Measurements from ENCODE around the gene AADAT.
"Not testable (repeated sequence)": the region's sequence is repeated elsewhere in the genome, so short reads cannot be mapped to it uniquely, and the experiment has no call there.

Gene AADAT

GRCh38 chr4:170127758-170128157, 38.0 kb upstream of the AADAT start:
- H3K27me3 ChIP-seq (ENCODE audit: control insufficient read depth, low read length), result no peaks in the 10 kb centered on the region
- H3K27ac ChIP-seq (ENCODE audit: low read depth, low read length), result no peak overlapping the region
- no peak overlapping the region for H3K4me3 ChIP-seq (ENCODE audit: low read length)
- no peak overlapping the region for H3K4me2 ChIP-seq (ENCODE audit: low read length)
- H3K4me1 ChIP-seq (ENCODE audit: control insufficient read depth, low read length), result no peaks in the 10 kb centered on the region
- no peaks in the 10 kb centered on the region for H4K20me1 ChIP-seq (ENCODE audit: control insufficient read depth, insufficient read depth, low read depth, low read length)
- no peaks in the 10 kb centered on the region for H3K9me2 ChIP-seq (replicated peaks; ENCODE audit: control insufficient read depth, low read length)
- no peaks in the 10 kb centered on the region for H3K79me2 ChIP-seq (ENCODE audit: control insufficient read depth, low read length)
- TF ChIP-seq EZH2phosphoT487 (IDR thresholded peaks at IDR 0.05; ENCODE audit: borderline replicate concordance, low read length), result no peak
- TF ChIP-seq CTCF (IDR thresholded peaks at IDR 0.05; ENCODE audit: low read depth, low read length, poor library complexity, severe bottlenecking), result no peak
- H3K9me3 ChIP-seq (ENCODE audit: control insufficient read depth, insufficient read depth, low read length), result no peaks in the 10 kb centered on the region
- no peaks in the 10 kb centered on the region for H3K36me3 ChIP-seq (ENCODE audit: control insufficient read depth, low read length)
- H3F3A ChIP-seq (ENCODE audit: control insufficient read depth, insufficient read depth), result no peaks in the 10 kb centered on the region

GRCh38 chr4:170124406-170124805, 34.6 kb upstream of the AADAT start:
- no peaks in the 10 kb centered on the region for H3F3A ChIP-seq (ENCODE audit: control insufficient read depth, insufficient read depth)
- H3K79me2 ChIP-seq (ENCODE audit: control insufficient read depth, low read length), result no peaks in the 10 kb centered on the region
- no peaks in the 10 kb centered on the region for H3K27me3 ChIP-seq (ENCODE audit: control insufficient read depth, low read length)
- no peaks in the 10 kb centered on the region for H3K36me3 ChIP-seq (ENCODE audit: control insufficient read depth, low read length)
- no peak overlapping the region for H3K4me2 ChIP-seq (ENCODE audit: low read length)
- H3K4me3 ChIP-seq (ENCODE audit: low read length), result no peak overlapping the region
- no peaks in the 10 kb centered on the region for H3K9me2 ChIP-seq (replicated peaks; ENCODE audit: control insufficient read depth, low read length)
- H3K9me3 ChIP-seq (ENCODE audit: control insufficient read depth, insufficient read depth, low read length), result no peaks in the 10 kb centered on the region
- no peak for TF ChIP-seq CTCF (IDR thresholded peaks at IDR 0.05; ENCODE audit: low read depth, low read length, poor library complexity, severe bottlenecking)
- no peak for TF ChIP-seq EZH2phosphoT487 (IDR thresholded peaks at IDR 0.05; ENCODE audit: borderline replicate concordance, low read length)
- no peak overlapping the region for H3K27ac ChIP-seq (ENCODE audit: low read depth, low read length)
- H3K4me1 ChIP-seq (ENCODE audit: control insufficient read depth, low read length), result no peaks in the 10 kb centered on the region
- H4K20me1 ChIP-seq (ENCODE audit: control insufficient read depth, insufficient read depth, low read depth, low read length), result no peaks in the 10 kb centered on the region

GRCh38 chr4:170122252-170122651, 32.5 kb upstream of the AADAT start:
- Histone ChIP-seq H3K79me2 (ENCODE audit: control insufficient read depth, low read length) (no peaks in the 10 kb centered on the region), H3K4me1 (ENCODE audit: control insufficient read depth, low read length) (no peaks in the 10 kb centered on the region)

GRCh38 chr4:170114636-170115035, 24.9 kb upstream of the AADAT start:
- no peak overlapping the region for H3K4me2 ChIP-seq (ENCODE audit: low read length)
- no peak overlapping the region for H3K27ac ChIP-seq (ENCODE audit: low read depth, low read length)
- TF ChIP-seq CTCF (IDR thresholded peaks at IDR 0.05; ENCODE audit: low read depth, low read length, poor library complexity, severe bottlenecking) (no peak), EZH2phosphoT487 (IDR thresholded peaks at IDR 0.05; ENCODE audit: borderline replicate concordance, low read length) (no peak)

More at GRCh38 chr4:170122252-170122651, 32.5 kb upstream of the AADAT start:
- Histone ChIP-seq H3K27me3 (ENCODE audit: control insufficient read depth, low read length) (no peaks in the 10 kb centered on the region), H3F3A (ENCODE audit: control insufficient read depth, insufficient read depth) (no peaks in the 10 kb centered on the region), H3K36me3 (ENCODE audit: control insufficient read depth, low read length) (no peaks in the 10 kb centered on the region), H3K27ac (ENCODE audit: low read depth, low read length) (no peak overlapping the region), H3K4me3 (ENCODE audit: low read length) (no peak overlapping the region), H4K20me1 (ENCODE audit: control insufficient read depth, insufficient read depth, low read depth, low read length) (no peaks in the 10 kb centered on the region), H3K4me2 (ENCODE audit: low read length) (no peak overlapping the region), H3K9me2 (replicated peaks; ENCODE audit: control insufficient read depth, low read length) (no peaks in the 10 kb centered on the region), H3K9me3 (ENCODE audit: control insufficient read depth, insufficient read depth, low read length) (no peaks in the 10 kb centered on the region)
- TF ChIP-seq EZH2phosphoT487 (IDR thresholded peaks at IDR 0.05; ENCODE audit: borderline replicate concordance, low read length), result no peak

GRCh38 chr4:170114183-170114582, 24.4 kb upstream of the AADAT start:
- H3K4me1 ChIP-seq (ENCODE audit: control insufficient read depth, low read length); H3K4me2 ChIP-seq (ENCODE audit: low read length); H3K36me3 ChIP-seq (ENCODE audit: control insufficient read depth, low read length); H4K20me1 ChIP-seq (ENCODE audit: control insufficient read depth, insufficient read depth, low read depth, low read length); H3F3A ChIP-seq (ENCODE audit: control insufficient read depth, insufficient read depth); H3K27ac ChIP-seq (ENCODE audit: low read depth, low read length); H3K79me2 ChIP-seq (ENCODE audit: control insufficient read depth, low read length); H3K9me3 ChIP-seq (ENCODE audit: control insufficient read depth, insufficient read depth, low read length); H3K9me2 ChIP-seq (replicated peaks; ENCODE audit: control insufficient read depth, low read length); H3K4me3 ChIP-seq (ENCODE audit: low read length); H3K27me3 ChIP-seq (ENCODE audit: control insufficient read depth, low read length): not testable (repeated sequence)

More at GRCh38 chr4:170114636-170115035, 24.9 kb upstream of the AADAT start:
- no peaks in the 10 kb centered on the region for H3K9me3 ChIP-seq (ENCODE audit: control insufficient read depth, insufficient read depth, low read length)
- H3K79me2 ChIP-seq (ENCODE audit: control insufficient read depth, low read length), result no peaks in the 10 kb centered on the region
- H4K20me1 ChIP-seq (ENCODE audit: control insufficient read depth, insufficient read depth, low read depth, low read length), result no peaks in the 10 kb centered on the region
- no peaks in the 10 kb centered on the region for H3K4me1 ChIP-seq (ENCODE audit: control insufficient read depth, low read length)
- H3K27me3 ChIP-seq (ENCODE audit: control insufficient read depth, low read length), result no peaks in the 10 kb centered on the region
- no peaks in the 10 kb centered on the region for H3K36me3 ChIP-seq (ENCODE audit: control insufficient read depth, low read length)
- no peak overlapping the region for H3K4me3 ChIP-seq (ENCODE audit: low read length)
- H3K9me2 ChIP-seq (replicated peaks; ENCODE audit: control insufficient read depth, low read length), result no peaks in the 10 kb centered on the region
- H3F3A ChIP-seq (ENCODE audit: control insufficient read depth, insufficient read depth), result no peaks in the 10 kb centered on the region

All from DOHH2 (cell line).